GM12891 (cell line): ENCODE data around the gene ENPEP.

Experiments used
- POLR2AphosphoS5 ChIP-seq: IDR thresholded peaks from 2 replicates; pipeline ENCODE4 v1.6.1; 2011; ENCODE audit warnings: low read depth, low read length, control low read depth
- SPI1 ChIP-seq: IDR thresholded peaks from 2 replicates; pipeline ENCODE4 v1.6.1; 2011; ENCODE audit warnings: low read depth, low read length, control low read depth

DNA sequence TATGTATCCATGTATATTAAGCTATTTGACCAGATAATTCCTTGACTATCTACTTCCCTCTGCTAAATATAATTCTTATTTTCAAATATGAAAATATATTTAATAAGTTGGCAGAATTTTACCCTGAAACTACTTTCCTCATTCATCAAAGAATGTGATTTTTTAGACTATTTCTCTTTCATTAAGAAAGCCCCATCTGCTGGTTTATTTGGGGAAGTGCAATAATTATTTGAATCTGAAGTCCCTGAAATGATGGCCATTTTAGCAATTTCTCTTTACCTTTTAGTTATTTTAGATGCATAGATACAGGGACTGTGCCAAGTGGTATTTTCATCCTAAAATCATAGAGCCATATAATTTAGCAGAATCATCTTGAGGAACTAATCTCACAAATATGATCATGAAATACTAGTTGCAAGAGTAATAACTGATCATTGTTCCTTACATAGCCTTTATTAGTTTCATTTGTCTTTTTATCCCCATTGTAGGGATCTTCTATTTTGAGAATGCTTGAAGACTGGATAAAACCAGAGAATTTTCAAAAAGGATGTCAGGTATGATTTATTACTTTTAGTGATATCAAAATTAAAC, 39.0 kb downstream of the ENPEP start:
- TF ChIP-seq POLR2AphosphoS5 (no peak), SPI1 (peak; percentile 12; the same call in 1 of the 2 replicates)
